ENCODE results near the gene C19orf67.

The C19orf67 gene

DNA sequence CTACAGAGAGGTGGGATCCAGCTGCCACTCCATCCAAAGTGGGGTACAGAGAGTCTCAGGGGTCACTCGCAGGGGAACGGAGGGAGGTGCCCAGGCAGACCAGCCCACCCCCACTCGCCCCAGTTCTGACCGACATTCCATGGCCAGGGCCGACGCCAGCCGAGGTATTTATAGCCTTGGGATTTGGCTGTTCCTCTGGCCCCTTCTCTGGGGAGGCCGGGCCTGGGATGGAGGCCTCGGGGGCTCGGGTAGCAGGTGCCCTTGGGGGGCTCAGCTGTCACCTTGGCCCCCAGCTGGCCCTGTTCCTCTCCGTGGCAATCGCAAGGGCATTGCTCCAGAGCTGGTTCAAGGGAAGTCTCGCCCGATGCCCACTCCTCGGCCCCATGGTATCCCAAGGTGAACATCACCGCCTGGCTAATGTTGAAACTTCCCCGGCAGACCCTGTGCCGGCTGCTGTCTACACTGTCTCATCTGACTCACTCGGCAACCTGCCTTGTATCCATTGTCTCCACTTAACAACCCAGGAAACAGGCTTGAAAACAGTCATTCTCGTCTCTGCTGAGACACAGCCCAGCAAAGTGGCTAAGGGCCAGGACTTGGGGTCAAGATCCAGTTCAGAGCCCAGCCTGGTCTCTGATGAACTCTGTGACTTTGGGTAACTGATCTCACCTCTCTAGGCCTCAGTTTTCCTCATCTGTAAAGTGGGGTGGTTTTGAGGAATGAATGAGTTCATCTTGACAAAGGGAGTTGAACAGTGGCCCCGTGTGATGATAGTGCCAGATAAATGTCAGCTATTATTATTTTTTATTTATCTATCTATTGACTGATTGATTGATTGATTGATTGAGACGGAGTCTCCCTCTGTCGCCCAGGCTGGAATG, 22.2 kb upstream of the C19orf67 start:
- no peak for DNase-seq

DNA sequence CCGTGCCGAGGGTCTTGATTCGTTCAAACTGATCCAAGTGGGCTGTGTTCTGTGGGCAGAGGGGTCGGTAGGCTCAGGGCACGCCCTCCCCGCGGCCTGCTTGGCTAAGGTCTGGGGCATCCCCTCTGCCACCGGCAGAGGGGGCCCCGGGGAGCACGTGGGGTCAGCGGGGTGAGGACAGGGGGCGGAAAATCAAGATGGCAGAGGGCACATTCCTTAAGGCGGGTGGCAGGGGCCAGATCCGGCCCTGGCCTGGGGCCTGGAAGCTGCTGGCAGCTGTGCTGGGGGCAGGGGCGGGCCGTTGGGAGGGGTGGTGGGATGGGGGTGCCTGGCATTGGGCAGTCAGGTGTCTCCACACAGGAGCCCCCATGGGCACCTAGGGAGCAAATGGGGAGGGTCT, 21.3 kb upstream of the C19orf67 start:
- DNase-seq: no peak

DNA sequence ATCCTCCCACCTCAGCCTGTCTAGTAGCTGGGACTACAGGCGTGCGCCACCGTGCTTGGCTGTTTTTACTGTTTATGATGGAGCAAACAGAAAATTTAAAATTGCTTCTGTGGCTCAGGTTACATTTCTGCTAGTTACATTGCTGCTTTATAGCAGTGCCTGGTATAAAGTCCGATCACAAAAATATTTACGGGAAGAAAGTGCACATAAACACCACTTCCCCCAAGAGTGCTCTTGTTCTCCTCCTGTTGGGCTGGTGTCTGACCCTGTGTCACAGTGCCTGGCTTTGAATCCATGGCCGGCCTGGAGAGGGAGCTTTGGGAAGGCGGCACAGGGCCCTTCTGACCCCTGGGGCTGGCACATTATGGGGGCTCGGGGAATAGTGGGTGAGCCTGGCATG, 20.1 kb upstream of the C19orf67 start:
- no peak for DNase-seq

DNA sequence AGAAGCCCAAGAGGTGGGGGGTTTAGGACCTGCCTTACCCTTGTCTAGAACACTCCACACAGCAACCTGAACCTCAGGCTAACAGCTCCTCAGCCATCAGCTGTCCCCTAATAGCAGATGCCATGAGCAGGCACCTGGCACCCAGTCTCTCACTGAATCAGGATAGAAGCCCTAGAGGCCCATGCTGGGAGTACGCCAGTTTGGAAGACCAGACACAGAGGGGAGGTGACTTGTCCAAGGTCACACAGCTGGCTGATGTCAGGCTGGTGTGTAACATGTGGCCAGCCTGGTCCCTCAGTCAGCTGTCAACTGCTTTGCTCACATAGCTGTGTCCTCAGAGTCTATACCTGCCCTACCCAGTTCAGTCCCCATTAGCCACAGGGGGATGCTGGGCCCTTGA, 17.7 kb upstream of the C19orf67 start:
- no peak for DNase-seq

DNA sequence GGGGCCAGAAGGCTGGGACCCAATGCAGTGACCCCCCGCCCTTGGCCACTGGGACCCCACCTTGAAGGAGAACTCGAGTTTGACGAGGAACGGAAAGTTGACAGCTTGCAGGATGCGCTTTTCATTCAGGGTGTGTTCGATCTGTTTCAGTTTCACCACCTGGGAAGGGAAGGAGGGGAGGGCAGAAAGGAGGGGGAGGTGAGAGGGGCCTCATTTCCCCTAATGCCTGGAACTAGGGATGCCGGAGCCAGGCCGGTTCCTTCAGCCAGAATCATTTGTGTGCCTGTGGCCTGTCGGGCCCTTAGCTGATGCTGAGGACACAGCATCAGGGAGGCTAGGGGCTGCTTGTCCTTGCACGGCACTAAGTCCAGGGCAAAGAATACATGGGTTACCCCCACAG, 17.2 kb upstream of the C19orf67 start:
- DNase-seq: no peak

DNA sequence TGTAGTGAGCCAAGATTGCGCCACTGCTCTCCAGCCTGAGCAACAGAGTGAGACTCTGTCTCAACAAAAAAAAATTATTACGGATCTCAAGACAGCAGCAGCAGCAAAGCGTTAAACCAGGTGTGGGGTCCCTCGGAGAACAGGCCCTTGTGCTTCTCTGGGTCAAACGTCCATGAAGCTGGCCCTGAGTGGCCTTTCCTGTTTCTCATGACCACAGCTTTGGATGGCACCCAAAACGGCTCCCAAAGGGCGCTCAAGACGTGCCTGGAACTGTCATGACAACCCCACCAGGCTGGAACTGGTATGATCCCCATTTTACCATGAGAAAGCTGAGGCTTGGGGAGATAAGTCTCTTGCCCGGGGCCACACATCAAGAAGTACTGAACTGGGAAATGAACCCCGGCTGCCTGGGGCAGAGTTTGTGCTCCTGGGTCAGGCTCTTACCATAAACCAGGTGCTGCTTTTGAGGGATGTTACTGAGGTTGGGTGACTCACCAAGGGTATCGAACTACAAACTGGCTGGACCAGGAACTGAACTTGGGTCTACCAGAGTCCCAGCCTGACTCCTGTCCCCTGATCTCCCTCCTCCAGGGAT, 16.6 kb upstream of the C19orf67 start:
- no peak for DNase-seq

DNA sequence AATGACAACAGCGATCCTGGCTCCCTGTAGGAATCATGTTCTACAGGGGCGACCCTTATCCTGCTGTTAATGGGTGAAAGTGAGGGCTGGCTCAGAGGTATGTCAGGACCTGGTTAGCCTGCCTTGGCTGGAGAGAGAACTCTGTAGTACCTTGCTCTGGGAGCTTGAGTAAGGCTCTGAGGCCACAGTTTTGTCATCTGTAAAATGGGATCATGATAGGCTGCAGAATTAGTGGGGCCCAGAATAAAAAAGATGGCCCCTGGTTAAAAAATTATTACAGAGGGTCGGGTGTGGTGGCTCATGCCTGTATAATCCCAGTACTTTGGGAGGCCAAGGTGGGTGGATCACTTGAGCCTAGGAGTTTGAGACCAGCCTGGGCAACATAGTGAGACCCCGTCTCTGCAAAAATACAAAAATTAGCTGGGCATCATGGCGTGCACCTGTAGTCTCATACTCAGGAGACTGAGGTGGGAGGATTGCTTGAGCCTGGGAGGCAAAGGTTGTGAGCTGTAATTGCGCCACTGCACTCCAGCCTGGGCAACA, 15.5 kb upstream of the C19orf67 start:
- no peak for DNase-seq

DNA sequence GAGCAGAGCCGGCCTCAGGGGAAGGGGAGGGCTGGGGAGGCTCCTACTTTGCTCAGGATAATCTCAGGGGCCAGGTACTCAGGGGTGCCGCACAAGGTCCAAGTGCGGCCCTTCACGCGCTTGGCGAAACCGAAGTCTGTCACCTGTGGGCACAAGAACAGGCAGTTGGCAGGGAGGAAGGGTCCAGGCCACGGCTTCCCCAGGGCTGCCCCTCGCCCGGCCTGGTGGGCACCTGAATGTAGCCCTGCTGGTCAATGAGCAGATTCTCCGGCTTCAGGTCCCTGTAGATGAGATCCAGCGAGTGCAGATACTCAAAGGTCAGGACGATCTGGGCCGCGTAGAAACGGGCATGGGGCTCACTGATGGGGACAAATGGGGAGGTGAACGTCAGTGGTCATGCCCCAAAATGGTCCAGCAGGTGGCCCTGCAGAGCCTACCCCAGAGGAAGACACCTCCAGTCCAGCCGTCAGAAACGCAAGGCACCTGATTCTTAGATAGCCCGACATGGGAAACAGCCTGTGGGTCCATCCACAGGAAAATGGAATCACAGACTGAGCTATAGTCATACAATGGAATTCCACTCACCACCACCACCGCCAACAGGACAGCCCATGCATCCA, 12.1 kb upstream of the C19orf67 start:
- DNase-seq: no peak

DNA sequence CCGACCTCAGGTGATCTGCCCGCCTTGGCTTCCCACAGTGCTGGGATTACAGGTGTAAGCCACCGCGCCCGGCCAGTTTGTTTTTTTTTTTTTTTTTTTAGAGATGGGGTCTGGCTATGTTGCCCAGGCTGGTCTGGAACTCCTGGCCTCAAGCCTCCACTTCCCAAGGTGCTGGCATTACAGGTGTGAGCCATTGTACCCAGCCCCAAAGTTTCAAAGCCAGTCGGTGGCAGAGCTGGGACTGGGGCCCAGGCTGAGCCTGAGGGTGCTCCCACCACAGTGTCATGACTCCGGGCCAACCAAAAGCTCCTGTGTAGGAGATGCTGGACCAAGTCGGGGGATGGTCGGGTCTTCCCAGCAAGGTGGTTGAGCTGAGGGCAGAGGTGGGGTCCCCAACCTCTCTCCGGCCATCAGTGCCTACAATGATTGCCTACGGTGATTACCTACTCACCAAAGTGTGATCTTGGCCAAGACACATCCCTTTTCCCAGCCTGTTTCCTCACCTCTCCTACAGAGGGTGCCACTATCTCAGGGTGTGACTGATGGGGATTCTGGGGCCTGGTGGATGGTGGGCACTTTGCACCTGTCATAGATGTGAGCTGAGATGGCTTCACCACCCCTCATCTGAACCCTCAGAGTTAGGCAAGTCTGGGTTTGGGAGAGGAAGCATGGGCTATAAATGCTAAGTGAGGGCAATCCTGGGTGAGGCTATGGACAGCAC, 10.8 kb upstream of the C19orf67 start:
- no peak for DNase-seq

DNA sequence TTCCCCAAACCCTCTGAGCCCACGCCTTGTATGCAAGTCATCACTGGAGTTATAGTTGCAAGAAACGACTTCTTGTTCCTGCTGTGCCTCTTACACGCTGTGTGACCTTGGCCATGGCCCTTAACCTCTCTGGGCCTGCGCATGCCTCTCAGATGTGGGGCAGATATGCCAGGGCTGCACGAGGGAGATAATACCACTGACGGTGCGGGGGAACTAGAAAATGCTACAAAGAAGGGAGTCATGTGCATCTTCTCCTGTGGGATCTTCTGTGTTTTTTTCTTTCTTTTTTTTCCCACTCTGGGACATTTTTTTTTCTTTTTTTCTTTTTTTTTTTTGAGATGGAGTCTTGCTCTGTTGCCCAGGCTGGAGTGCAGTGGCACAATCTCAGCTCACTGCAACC, 9.3 kb upstream of the C19orf67 start:
- DNase-seq: no peak

DNA sequence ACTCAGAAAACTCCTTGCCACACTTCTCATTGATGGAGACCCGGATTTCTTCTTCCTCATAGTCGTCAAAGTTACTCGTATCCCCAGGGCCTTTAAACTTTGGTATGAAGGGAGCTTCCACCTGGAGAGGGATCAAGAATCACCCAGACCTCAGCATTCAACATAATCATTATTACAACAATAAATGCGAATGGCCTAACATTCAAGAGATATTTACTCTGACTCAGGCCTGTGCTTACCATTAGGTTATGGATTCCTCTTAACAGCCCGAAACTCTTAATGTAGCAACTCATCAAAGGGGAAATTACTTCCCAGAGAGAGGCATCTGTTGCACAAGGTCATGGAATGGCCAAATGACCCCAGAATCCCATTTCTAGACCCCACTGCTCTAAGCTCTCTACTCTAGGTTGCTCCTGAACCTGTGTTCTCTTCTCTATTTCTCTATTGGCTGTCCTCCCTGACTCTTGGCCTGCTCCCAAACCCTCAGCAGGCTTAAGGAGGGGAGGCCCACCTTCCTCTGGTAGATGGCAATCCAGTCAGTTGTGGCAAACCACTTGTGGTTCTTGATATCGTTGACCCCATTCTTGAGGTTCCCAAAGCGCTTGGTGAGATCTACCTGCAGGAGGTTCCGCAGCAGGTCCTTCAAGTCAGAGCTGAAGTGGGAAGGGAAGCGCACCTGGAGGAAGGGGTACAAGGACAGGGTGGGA, 7.7 kb upstream of the C19orf67 start:
- DNase-seq: no peak

DNA sequence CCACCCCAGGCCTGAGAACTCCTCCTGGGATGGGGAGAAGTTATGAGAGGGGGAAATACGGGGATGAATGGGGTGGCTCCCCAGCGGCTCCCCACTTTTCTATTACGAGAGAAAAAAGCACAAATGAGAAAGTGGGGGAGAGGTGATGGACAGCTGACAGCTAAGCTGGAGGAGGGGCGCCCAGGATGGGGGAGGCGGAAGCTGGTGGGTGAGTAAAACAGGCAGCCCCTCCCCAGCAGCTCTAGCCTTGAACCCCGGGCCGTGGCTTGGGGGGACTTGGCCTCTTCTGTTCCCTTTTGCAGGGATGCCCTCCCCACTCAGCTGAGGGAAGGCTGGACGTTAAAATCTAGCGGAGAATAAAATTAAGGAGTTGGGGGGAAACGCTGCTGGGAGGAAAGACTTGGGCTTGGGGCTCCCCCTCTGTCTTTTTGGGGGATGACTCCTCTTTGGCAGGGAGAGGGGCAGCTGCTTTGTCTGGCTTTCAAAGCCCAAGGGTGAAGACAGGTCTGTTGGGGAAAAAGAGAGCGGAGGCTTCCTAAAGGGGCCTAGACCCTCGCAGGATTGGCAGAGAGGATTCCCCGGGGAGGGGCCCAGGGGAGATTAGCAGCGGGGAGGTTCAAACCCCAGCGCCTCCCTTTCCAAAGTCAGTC, 6.4 kb upstream of the C19orf67 start:
- DNase-seq: no peak

DNA sequence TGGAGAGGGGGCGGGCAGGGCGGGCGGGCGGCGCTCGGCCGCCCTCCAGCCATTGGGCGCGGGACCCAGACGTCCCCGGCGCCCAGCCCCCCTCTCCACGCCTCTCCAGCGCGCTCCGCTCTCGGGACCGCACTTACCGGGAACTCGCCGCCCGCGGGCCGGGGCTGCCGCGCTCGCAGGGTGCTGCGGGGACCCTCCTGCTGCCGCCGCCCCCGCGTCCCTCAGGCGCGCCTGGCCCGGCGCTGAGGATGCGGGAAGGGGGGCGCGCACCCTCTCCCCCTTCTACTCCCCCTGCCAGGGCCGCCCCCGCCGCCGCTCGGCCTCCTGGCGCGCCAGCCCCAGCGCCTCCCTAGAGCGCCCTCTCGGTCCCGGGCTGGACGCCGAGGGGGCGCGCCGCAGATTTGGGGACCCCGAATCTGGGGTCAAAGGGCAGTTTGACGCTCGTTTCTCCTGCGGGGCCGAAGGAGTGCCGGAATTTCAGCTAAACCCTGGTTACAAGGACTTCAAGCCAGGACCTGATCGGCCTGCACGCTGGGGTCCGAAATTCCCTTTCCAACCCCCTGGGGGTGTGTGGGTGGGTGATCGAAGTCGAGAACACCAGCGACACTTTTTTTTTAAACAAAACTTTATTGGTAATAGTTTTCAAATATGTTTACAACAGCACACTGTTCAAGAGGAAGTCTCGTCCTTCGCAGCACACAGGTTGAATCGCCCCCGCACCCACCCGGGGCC, 5.7 kb upstream of the C19orf67 start:
- peak; percentile 73 for DNase-seq

DNA sequence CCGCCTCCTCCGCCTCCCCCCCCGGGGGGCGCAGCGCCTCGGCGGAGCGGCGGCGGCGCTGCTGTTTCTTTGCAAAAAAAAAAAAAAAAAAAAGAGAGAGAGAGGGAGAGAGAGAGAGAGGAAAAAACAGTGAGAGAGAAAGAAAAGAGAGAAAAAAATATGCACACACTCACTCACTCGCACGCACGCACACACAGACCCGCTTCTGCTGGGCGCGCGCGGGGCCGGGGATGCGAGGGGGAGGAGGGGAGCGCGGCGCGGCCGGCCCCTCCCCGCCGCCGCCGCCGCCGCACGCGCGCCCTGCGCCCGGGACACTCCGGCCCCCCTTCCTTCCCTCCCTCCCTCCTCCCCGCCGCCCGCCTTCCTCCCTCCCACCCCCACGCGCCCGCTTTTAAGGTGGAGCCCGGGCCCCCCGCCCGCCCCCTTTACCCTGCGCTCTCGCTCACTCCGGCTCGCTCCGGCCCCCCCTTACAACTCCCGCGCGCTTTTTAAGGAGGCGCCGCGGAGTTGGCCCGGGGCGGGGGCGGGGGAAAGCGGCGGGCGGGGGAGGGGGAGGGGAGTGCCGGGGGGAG, 5.0 kb upstream of the C19orf67 start, which contains the start of gene SAMD1:
TSS of gene SAMD1 (minus strand) at position 243 of the 572 bp plus-strand sequence.
- DNase-seq: peak; percentile 85

DNA sequence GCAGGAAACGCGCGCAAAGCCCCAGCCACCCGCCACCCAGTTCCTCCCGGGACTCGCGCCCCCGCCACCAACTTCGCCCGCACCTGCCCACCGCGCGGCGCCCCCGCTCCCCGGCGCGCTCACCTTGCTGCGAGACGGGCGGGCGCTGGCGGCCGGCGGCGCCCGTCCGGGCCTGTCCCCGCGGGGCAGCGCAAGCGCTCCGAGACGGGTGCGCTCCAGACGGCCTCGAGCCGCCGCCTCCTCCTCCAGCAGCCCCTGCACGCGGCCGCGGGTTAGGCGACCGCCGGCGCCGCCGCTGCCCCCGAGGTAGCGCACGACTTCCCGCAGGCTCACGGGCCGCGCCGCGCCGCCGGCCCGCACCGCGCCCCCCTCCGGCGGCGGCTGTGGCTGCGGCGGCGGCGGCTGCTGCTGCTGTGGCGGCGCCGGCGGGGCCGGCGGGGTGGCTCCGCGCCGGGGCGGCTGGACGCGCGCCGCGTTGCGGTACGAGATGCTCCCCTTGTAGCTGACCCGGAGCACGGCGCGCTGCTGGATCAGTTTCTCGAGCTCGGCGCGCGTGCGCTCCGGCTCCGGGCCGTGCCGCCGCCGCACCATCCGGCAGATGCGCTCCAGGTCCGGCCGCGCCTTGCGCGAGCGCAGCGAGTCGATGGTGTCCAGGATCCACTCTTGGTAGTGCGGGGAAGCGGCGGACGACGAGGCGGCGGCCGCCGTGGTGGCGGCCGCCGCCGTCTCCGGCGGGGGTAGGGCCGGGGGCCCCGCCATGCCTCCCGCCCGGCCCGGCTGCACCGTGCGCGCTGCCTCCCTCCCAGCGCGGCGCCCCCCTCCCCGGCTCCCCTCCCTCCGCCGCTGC, 4.3 kb upstream of the C19orf67 start:
- no peak for DNase-seq

DNA sequence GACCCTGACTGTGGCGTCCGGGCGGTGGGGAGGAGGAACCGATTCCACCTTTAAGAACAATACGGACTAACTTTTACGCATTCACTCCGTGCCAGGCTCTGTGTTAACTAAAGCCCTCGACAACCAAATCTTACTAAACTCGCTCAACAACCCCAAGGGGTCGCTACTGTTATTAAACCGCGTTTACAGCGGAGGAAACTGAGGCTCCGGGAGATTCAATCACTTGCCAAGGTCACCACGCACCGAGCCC, 3.8 kb upstream of the C19orf67 start:
- no peak for DNase-seq

DNA sequence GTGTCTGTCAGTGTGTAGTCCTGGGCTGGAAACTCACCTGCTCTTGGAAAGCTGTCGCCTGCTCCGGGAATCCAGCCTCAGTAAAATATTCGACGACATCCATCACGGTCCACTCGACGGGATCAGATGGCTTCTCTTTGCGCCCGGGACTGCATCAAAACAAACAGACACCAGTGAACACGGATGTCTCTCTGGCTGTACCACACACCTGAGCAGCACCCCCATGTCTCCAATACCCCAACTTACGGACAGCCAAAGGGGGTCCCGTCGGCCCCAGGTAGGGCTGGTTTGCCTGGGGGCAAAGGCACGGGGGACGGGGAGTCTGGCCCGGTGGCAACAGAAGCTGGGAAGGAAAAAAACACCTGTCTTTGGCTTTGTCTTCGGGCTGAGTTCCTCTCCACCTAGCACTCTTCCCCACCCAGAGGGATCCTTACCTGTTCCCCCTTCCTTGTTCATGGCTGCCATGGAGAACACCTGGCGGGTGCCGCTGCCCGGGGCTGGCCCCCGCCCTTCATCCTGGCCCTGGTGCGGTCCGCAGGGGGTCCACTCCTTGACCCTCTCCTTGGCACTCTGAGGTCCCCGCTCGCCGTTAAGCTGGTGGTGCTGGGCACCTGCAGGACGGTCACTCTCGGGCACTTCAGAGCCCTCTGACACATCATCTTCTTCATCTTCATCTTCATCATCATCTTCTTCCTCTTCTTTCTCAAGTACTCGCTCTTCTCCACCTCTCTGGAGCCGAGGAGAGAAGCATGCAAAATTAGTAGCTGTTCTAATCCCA, 3.2 kb upstream of the C19orf67 start:
- no peak for DNase-seq

DNA sequence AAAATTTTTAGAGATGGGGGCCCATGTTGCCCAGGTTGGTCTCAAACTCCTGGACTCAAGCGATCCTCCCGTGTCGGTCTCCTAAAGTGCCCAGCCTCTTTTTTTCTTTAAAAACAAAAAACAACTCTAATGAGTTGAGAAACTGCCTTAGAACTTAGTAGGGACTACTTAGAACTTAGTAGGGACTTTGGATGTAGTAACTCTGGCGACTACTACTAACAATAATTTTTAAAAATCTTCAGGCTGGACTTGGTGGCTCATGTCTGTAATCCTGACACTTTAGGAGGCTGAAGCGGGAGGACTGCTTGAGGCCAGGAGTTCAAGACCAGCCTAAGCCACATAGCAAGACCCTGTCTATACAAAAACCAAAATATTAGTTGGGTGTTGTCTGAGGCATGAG, 515 bp upstream of the C19orf67 start:
- DNase-seq: no peak

DNA sequence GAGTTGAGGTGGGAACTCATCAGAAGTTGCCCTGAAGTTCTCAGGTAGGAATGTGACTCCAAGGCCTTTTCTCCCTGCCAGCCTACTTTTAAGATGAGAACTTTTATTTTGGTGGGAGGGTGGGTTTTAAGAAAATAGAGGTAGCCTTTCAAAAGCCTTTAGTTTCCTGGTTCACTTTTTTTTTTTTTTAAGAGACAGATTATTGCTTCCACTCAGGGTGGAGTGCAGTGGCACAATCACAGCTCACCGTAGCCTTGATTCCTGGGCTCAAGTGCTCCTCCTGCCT, 3.0 kb downstream of the C19orf67 start:
- DNase-seq: no peak
